GM18508 (cell line): ENCODE results near the gene ANXA7.
"Not testable (repeated sequence)": the region's sequence is repeated elsewhere in the genome, so short reads cannot be mapped to it uniquely, and the experiment has no call there.

Source experiments
- ATAC-seq: cut with Tn5 transposase; IDR thresholded peaks from one replicate; pipeline ENCODE4 v1.9.1; 2021; ENCODE audit warnings: moderate number of reproducible peaks; ENCODE audit not compliant: insufficient read depth, unreplicated experiment

ANXA7 gene

GRCh38 chr10:73408978-73409521, 4.8 kb downstream of the ANXA7 start:
- no peak for ATAC-seq

- no peak for ATAC-seq
Measured at GRCh38 chr10:73408061-73408460, 5.8 kb downstream of the ANXA7 start.

- ATAC-seq: no peak
Measured at GRCh38 chr10:73407495-73407894, 6.4 kb downstream of the ANXA7 start.

- ATAC-seq: no peak
Measured at GRCh38 chr10:73406846-73407245, 7.0 kb downstream of the ANXA7 start.

GRCh38 chr10:73405556-73405955, 8.3 kb downstream of the ANXA7 start:
- ATAC-seq: no peak

- no peak for ATAC-seq
Measured at GRCh38 chr10:73404690-73405089, 9.2 kb downstream of the ANXA7 start.

- ATAC-seq: no peak
Measured at GRCh38 chr10:73401636-73402035, 12.2 kb downstream of the ANXA7 start.

- ATAC-seq: no peak
Measured at GRCh38 chr10:73399063-73399462, 14.8 kb downstream of the ANXA7 start.

- no peak for ATAC-seq
Measured at GRCh38 chr10:73398024-73398423, 15.8 kb downstream of the ANXA7 start.

- not testable (repeated sequence) for ATAC-seq
Measured at GRCh38 chr10:73394325-73394724, 19.5 kb downstream of the ANXA7 start.

- ATAC-seq: no peak
Measured at GRCh38 chr10:73388228-73388627, 25.6 kb downstream of the ANXA7 start.

- no peak for ATAC-seq
Measured at GRCh38 chr10:73386583-73386982, 27.3 kb downstream of the ANXA7 start.

GRCh38 chr10:73379064-73379748, 34.7 kb downstream of the ANXA7 start:
- ATAC-seq: no peak

- ATAC-seq: no peak
Measured at GRCh38 chr10:73376679-73377078, 37.2 kb downstream of the ANXA7 start.

- ATAC-seq: no peak
Measured at GRCh38 chr10:73368238-73368637, 45.6 kb downstream of the ANXA7 start.

- no peak for ATAC-seq
Measured at GRCh38 chr10:73366381-73367298, 47.2 kb downstream of the ANXA7 start.

- no peak for ATAC-seq
Measured at GRCh38 chr10:73364964-73365363, 48.9 kb downstream of the ANXA7 start.

GRCh38 chr10:73359492-73359891, 54.4 kb downstream of the ANXA7 start:
- no peak for ATAC-seq

GRCh38 chr10:73358331-73359279, 55.3 kb downstream of the ANXA7 start, which contains the start of gene CFAP70:
Gene CFAP70 (minus strand): TSS chr10:73358864. CDS start chr10:73354796, 4,068 bp downstream.
- peak; percentile 68 for ATAC-seq

GRCh38 chr10:73357821-73358220, 56.0 kb downstream of the ANXA7 start:
- no peak for ATAC-seq
